K562 (cell line): ENCODE data around the gene WASF2. TPM values are rescaled to one million over a fixed set of nuclear protein-coding genes. Genes with fewer than 3 reads are reported as not detected.

Experiments used
- CTCF ChIP-seq, 3 experiments: IDR thresholded peaks in 2 of 3; conservative IDR thresholded peaks in 1 of 3; 2 replicates each; pipeline ENCODE4 v1.5.1; 2011 to 2012; ENCODE audit warnings: low read length in 3 of 3, mild to moderate bottlenecking in 3 of 3, control low read depth in 2 of 3, improper control_type of control experiment in 1 of 3, inconsistent platforms in 1 of 3, low read depth in 1 of 3, mixed read lengths in 1 of 3, moderate library complexity in 1 of 3; ENCODE audit not compliant: insufficient read depth in 2 of 3
- MLLT1 ChIP-seq, 2 experiments: fragments of 450-650 bp; IDR thresholded peaks; 2 replicates each; pipeline ENCODE4 v1.6.1; 2016
- NRF1 ChIP-seq, 2 experiments: fragments of 450-650 bp; IDR thresholded peaks in 1 of 2; conservative IDR thresholded peaks in 1 of 2; 2 replicates each; pipeline ENCODE4 v1.6.1; 2014; ENCODE audit warnings: mild to moderate bottlenecking in 2 of 2
- PTBP1 ChIP-seq: fragments of 200-400 bp; formaldehyde crosslinking; IDR thresholded peaks from 2 replicates; pipeline ENCODE4 v1.6.1; 2017; ENCODE audit warnings: low read depth, low read length
- RAD21 ChIP-seq, 2 experiments: fragments of 250-450 bp in 1 of 2; fragments of 450-650 bp in 1 of 2; sonication (Bioruptor Pico) in 1 of 2; formaldehyde crosslinking in 1 of 2; IDR thresholded peaks in 1 of 2; conservative IDR thresholded peaks in 1 of 2; 2 replicates each; pipeline versions ENCODE4 v1.4.0 to v1.8.0; 2020 to 2022; ENCODE audit warnings: mild to moderate bottlenecking in 2 of 2, moderate library complexity in 1 of 2
- RREB1 ChIP-seq: fragments of 250-450 bp; sonication (Bioruptor Pico); IDR thresholded peaks from 2 replicates; pipeline ENCODE4 v1.4.0; 2020
- RUNX1 ChIP-seq: sonication (generic); IDR thresholded peaks from 2 replicates; pipeline ENCODE4 v1.6.1; 2016; ENCODE audit warnings: antibody characterized with exemption, low read depth
- ZKSCAN3 ChIP-seq: fragments of 250-450 bp; sonication (Bioruptor Pico); IDR thresholded peaks from 2 replicates; pipeline ENCODE4 v1.4.0; 2020
- polyA plus RNA-seq, 8 experiments: library from polyadenylated mRNA; depleted of rRNA in 4 of 8; stranded (reverse) in 5 of 8; unstranded in 3 of 8; fragments of >200 nt; fragmentation: Nextera tagmentation in 2 of 8; fragmentation: Illumina TruSeq in 1 of 8; extraction: Ambion mirVana in 2 of 8; extraction: Trizol in 1 of 8; gene quantifications; 2 replicates each; pipeline versions ENCODE4 v1.2.1 to v1.2.3, GENCODE V29; 2011 to 2014; ENCODE audit warnings: inconsistent platforms in 1 of 8, missing spikeins in 1 of 8
- total RNA-seq, 7 experiments: library from RNA; depleted of rRNA in 6 of 7; stranded (reverse); fragments of >200 nt in 6 of 7; fragmentation: Illumina TruSeq in 2 of 7; extraction: Trizol in 2 of 7; gene quantifications; 2 replicates each; pipeline versions ENCODE4 v1.2.1 to v1.2.3, GENCODE V29; 2011 to 2021; ENCODE audit warnings: low replicate concordance in 1 of 7

Gene WASF2
- total and polyA plus RNA-seq, 9 of the 15 experiments (the other 6 are each of a cell fraction or from before 2014, with no cell fraction given), result 8.2 to 163 (median 31.2) TPM

- TF ChIP-seq CTCF (IDR thresholded peaks at IDR 0.05 in 2 of 3, conservative IDR thresholded peaks at IDR 0.05 in 1 of 3; ENCODE audit: insufficient read depth in 2 of 3, low read depth in 1 of 3, low read length in 3 of 3), result peak; percentile 44 to 67 (median 60)
- 0 out of 2 replicates have a peak, but pooled peaks have one; percentile 44 for TF ChIP-seq RUNX1
- TF ChIP-seq PTBP1, result no peak
- peak in 1 of 2 experiments; percentile 20; a peak in 1 of 4 replicates for TF ChIP-seq NRF1 (conservative IDR thresholded peaks at IDR 0.05 in 1 of 2, IDR thresholded peaks at IDR 0.05 in 1 of 2)
- peak; percentile 9 to 57; a peak in 2 of 4 replicates for TF ChIP-seq RAD21 (CRISPR knock-in tag; conservative IDR thresholded peaks at IDR 0.05 in 1 of 2, IDR thresholded peaks at IDR 0.05 in 1 of 2)
- no peak for TF ChIP-seq RREB1 (CRISPR knock-in tag)
- TF ChIP-seq MLLT1 (IDR thresholded peaks at IDR 0.05), result peak in 1 of 2 experiments; percentile 47; a peak in 1 of 4 replicates
- TF ChIP-seq ZKSCAN3 (CRISPR knock-in tag), result no peak
Observed at GRCh38 chr1:27403065-27403726, 86.8 kb downstream of the WASF2 start (continued).
